ENCODE data around the gene ZDHHC13. TPM values are rescaled to one million over a fixed set of nuclear protein-coding genes. Genes with fewer than 3 reads are reported as not detected.

ZDHHC13 gene
- total and polyA plus RNA-seq, 10 donors = 8.2 to 20.4 (median 12.3) TPM

- Histone ChIP-seq H3K27ac (no peak overlapping the region), H3K36me3 (no peaks in the 10 kb centered on the region), H3K4me3 (no peak overlapping the region), H3K9me3 (no peaks in the 10 kb centered on the region), H3K4me1 (no peaks in the 10 kb centered on the region), H3K27me3 (replicated peaks in 1 of 7) (peaks cover 0 to 9% (median 0%) of the 10 kb centered on the region in 7 donors)
- 67 to 87% (median 72%) methylated on average over 3 of the region's 3 CpGs for WGBS, 5 donors
- no peak for DNase-seq
- no peak for TF ChIP-seq POLR2A (IDR thresholded peaks at IDR 0.05)
- no peak for TF ChIP-seq POLR2AphosphoS5 (IDR thresholded peaks at IDR 0.05)
- no peak for TF ChIP-seq CTCF (IDR thresholded peaks at IDR 0.05 in 8 of 11, conservative IDR thresholded peaks at IDR 0.05 in 3 of 11)
- intact Hi-C loops (cut with DNase I; ENCODE audit: low total_unique reads) = no loop called here
Measured at GRCh38 chr11:19092342-19092741, 24.6 kb upstream of the ZDHHC13 start.

- Histone ChIP-seq H3K36me3 (no peaks in the 10 kb centered on the region), H3K4me3 (no peak overlapping the region), H3K27ac (no peak overlapping the region), H3K27me3 (replicated peaks in 1 of 7) (peaks cover 0 to 9% (median 0%) of the 10 kb centered on the region in 7 donors), H3K4me1 (no peaks in the 10 kb centered on the region), H3K9me3 (no peaks in the 10 kb centered on the region)
- intact Hi-C loops (cut with DNase I; ENCODE audit: low total_unique reads) = no loop called here
- no peak for DNase-seq
- TF ChIP-seq POLR2AphosphoS5 (IDR thresholded peaks at IDR 0.05) (no peak), POLR2A (IDR thresholded peaks at IDR 0.05) (no peak), CTCF (IDR thresholded peaks at IDR 0.05 in 8 of 11, conservative IDR thresholded peaks at IDR 0.05 in 3 of 11) (no peak)
- WGBS, 5 donors = 92 to 100% (median 99%) methylated on average over 2 of the region's 2 CpGs
Measured at GRCh38 chr11:19092850-19093249, 24.1 kb upstream of the ZDHHC13 start.

GRCh38 chr11:19093976-19094375, 23.0 kb upstream of the ZDHHC13 start:
- Histone ChIP-seq H3K36me3 (no peaks in the 10 kb centered on the region), H3K9me3 (no peaks in the 10 kb centered on the region), H3K4me1 (no peaks in the 10 kb centered on the region), H3K4me3 (no peak overlapping the region), H3K27me3 (replicated peaks in 1 of 7) (peaks cover 0 to 9% (median 0%) of the 10 kb centered on the region in 7 donors), H3K27ac (no peak overlapping the region)
- no peak for DNase-seq
- no peak for TF ChIP-seq POLR2AphosphoS5 (IDR thresholded peaks at IDR 0.05)
- TF ChIP-seq CTCF (IDR thresholded peaks at IDR 0.05 in 8 of 11, conservative IDR thresholded peaks at IDR 0.05 in 3 of 11) = no peak
- no peak for TF ChIP-seq POLR2A (IDR thresholded peaks at IDR 0.05)
- 45 to 67% (median 62%) methylated on average over 4 of the region's 4 CpGs for WGBS, 5 donors
- intact Hi-C loops (cut with DNase I; ENCODE audit: low total_unique reads) = no loop called here

GRCh38 chr11:19094859-19095258, 22.1 kb upstream of the ZDHHC13 start:
- Histone ChIP-seq H3K27me3 (replicated peaks in 1 of 7) (peaks cover 0 to 9% (median 0%) of the 10 kb centered on the region in 7 donors), H3K4me1 (no peaks in the 10 kb centered on the region), H3K9me3 (no peaks in the 10 kb centered on the region), H3K4me3 (no peak overlapping the region), H3K36me3 (no peaks in the 10 kb centered on the region), H3K27ac (no peak overlapping the region)
- DNase-seq = no peak
- intact Hi-C loops (cut with DNase I; ENCODE audit: low total_unique reads) = no loop called here
- WGBS, 5 donors = 47 to 83% (median 67%) methylated on average over 2 of the region's 2 CpGs
- no peak for TF ChIP-seq CTCF (IDR thresholded peaks at IDR 0.05 in 8 of 11, conservative IDR thresholded peaks at IDR 0.05 in 3 of 11)
- no peak for TF ChIP-seq POLR2A (IDR thresholded peaks at IDR 0.05)
- TF ChIP-seq POLR2AphosphoS5 (IDR thresholded peaks at IDR 0.05) = no peak

Data from spleen (tissue), 11 donors.